Gastrocnemius medialis (tissue), 4 donors: ENCODE results near the gene FBXL5. TPM values are rescaled to one million over a fixed set of nuclear protein-coding genes. Genes with fewer than 3 reads are reported as not detected.

ENCODE experiments used
- ATAC-seq, 2 donors: fragments of 150-250 bp; one replicate each; pipeline ENCODE4 v1.9.1; 2016
- DNase-seq, 2 donors: peaks; one replicate each; pipeline ENCODE4 v3.0.0-alpha.2; 2019
- H3K27ac ChIP-seq, 4 donors: fragments of 200-600 bp; sonication (generic); 1 replicate in 1 of 4; 2 replicates in 3 of 4; pipeline ENCODE4 v1.5.1; 2016 to 2018; ENCODE audit warnings: mild to moderate bottlenecking in 2 of 4, moderate library complexity in 1 of 4
- H3K27me3 ChIP-seq, 3 donors: fragments of 200-600 bp; sonication (generic) in 2 of 3; 1 replicate in 1 of 3; 2 replicates in 2 of 3; pipeline versions ENCODE4 v1.5.1 to v1.6.0; 2016 to 2019; ENCODE audit warnings: mild to moderate bottlenecking in 1 of 3, moderate library complexity in 1 of 3
- H3K36me3 ChIP-seq, 2 donors: fragments of 200-600 bp; sonication (generic) in 1 of 2; one replicate each; pipeline ENCODE4 v1.5.1; 2017 to 2018
- H3K4me1 ChIP-seq, 2 donors: fragments of 200-600 bp; sonication (generic) in 1 of 2; one replicate each; pipeline ENCODE4 v1.5.1; 2016 to 2017; ENCODE audit warnings: mild to moderate bottlenecking in 2 of 2
- H3K4me3 ChIP-seq, 4 donors: fragments of 200-600 bp; sonication (generic) in 3 of 4; 1 replicate in 1 of 4; 2 replicates in 3 of 4; pipeline ENCODE4 v1.5.1; 2016 to 2019; ENCODE audit warnings: mild to moderate bottlenecking in 2 of 4
- H3K9me3 ChIP-seq, 3 donors: fragments of 200-600 bp; sonication (generic) in 2 of 3; 1 replicate in 1 of 3; 2 replicates in 2 of 3; pipeline ENCODE4 v1.5.1; 2016 to 2019
- POLR2A ChIP-seq, 2 donors: fragments of 450-650 bp; IDR thresholded peaks; one replicate each; pipeline ENCODE4 v1.6.1; 2017; ENCODE audit warnings: antibody characterized with exemption in 2 of 2, mild to moderate bottlenecking in 2 of 2, moderate library complexity in 2 of 2
- in situ Hi-C, 4 donors: fragments of 200-750 bp; cut with MboI; loops; one replicate each; pipeline versions ENCODE4 v1.15.0 to v1.8.0; 2017; ENCODE audit warnings: low sequenced_read_pairs in 4 of 4
- intact Hi-C: fragments of 100-400 bp; cut with DNase I; formaldehyde crosslinking; loops from one replicate; pipeline ENCODE4 v1.15.1; 2023; ENCODE audit warnings: low total_unique reads
- total RNA-seq, 4 donors: library from RNA; depleted of rRNA; stranded (reverse); fragments of >200 nt; gene quantifications; one replicate each; pipeline versions ENCODE4 v1.1.0 to v1.2.3, GENCODE V29; 2016
- TF ChIP-seq, protein P1 (sequence below), 5 experiments: fragments of 450-650 bp in 3 of 5; fragments of 200-600 bp in 2 of 5; sonication (generic) in 2 of 5; IDR thresholded peaks in 4 of 5; conservative IDR thresholded peaks in 1 of 5; 1 replicate in 4 of 5; 2 replicates in 1 of 5; pipeline ENCODE4 v1.5.1; 2016 to 2019; ENCODE audit warnings: antibody characterized with exemption in 5 of 5, mild to moderate bottlenecking in 3 of 5, moderate library complexity in 3 of 5

FBXL5 gene
- total RNA-seq, 4 donors from 2014 or later, result 81.7 to 106 (median 89.8) TPM

DNA sequence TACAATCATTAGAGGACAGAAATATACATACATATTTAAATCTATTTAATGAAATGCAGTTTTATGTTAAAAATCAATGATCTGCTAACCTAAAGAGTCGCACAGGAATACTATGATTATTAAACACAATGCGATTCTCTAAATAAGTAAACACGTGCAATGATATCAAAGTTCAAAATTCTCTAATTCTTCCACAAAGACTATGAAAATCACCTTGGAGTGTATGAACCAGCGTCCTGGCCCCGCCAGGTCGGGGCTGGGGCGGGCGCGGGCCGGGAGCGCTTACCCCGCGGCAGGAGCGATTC is 25.9 kb upstream of the FBXL5 start:
- DNase-seq, result no peak
- Histone ChIP-seq H3K27me3 (no peaks in the 10 kb centered on the region), H3K27ac (peak overlapping the region; percentile 82 to 89 (median 84)), H3K4me3 (peak overlapping the region; percentile 82 to 94 (median 86)), H3K36me3 (no peaks in the 10 kb centered on the region), H3K9me3 (no peaks in the 10 kb centered on the region), H3K4me1 (peaks cover 9 to 15% of the 10 kb centered on the region in 2 donors)
- in situ Hi-C loops, result no loop called here
- intact Hi-C loops, result loop anchor here (1.0 kb wide), 1 partner anchor 25 kb away; no protein-coding TSS in a partner anchor
- no peak for TF ChIP-seq POLR2A (IDR thresholded peaks at IDR 0.05)
- TF ChIP-seq, protein P1, sequence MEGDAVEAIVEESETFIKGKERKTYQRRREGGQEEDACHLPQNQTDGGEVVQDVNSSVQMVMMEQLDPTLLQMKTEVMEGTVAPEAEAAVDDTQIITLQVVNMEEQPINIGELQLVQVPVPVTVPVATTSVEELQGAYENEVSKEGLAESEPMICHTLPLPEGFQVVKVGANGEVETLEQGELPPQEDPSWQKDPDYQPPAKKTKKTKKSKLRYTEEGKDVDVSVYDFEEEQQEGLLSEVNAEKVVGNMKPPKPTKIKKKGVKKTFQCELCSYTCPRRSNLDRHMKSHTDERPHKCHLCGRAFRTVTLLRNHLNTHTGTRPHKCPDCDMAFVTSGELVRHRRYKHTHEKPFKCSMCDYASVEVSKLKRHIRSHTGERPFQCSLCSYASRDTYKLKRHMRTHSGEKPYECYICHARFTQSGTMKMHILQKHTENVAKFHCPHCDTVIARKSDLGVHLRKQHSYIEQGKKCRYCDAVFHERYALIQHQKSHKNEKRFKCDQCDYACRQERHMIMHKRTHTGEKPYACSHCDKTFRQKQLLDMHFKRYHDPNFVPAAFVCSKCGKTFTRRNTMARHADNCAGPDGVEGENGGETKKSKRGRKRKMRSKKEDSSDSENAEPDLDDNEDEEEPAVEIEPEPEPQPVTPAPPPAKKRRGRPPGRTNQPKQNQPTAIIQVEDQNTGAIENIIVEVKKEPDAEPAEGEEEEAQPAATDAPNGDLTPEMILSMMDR (IDR thresholded peaks at IDR 0.05 in 4 of 5, conservative IDR thresholded peaks at IDR 0.05 in 1 of 5), result no peak
- no peak for ATAC-seq

DNA sequence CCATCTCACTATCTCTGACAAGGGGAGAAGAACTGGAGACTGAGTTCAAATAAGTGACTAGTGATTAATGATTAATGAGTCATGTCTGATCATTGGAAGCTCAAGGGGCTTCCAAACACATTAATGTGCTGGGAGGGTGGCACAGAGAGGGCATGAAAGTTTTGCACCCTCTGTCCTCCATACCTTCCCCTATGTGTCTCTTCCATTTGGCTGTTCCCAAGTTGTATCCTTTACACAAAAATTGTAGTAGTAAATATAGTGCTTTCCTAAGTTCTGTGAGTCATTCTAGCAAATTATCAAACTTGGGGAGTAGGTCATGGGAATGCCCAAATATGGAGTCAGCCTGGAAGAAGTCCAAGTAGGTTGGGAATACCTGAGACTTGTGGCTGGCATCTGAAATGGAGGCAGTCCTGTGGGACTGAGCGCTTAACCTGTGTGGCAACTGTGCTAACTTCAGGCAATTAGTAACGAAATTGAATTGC is 22.4 kb upstream of the FBXL5 start:
- H3K4me3 ChIP-seq, result no peak overlapping the region
- TF ChIP-seq POLR2A (IDR thresholded peaks at IDR 0.05), result no peak
- TF ChIP-seq, protein P1 (IDR thresholded peaks at IDR 0.05 in 4 of 5, conservative IDR thresholded peaks at IDR 0.05 in 1 of 5), result no peak
- DNase-seq (no peak), ATAC-seq (no peak)
- in situ Hi-C loops (no loop called here), intact Hi-C loops (no loop called here)
- H3K27ac ChIP-seq, result no peak overlapping the region
- no peaks in the 10 kb centered on the region for H3K9me3 ChIP-seq
- peaks cover 5 to 8% of the 10 kb centered on the region in 2 donors for H3K4me1 ChIP-seq
- no peaks in the 10 kb centered on the region for H3K36me3 ChIP-seq
- no peaks in the 10 kb centered on the region for H3K27me3 ChIP-seq

DNA sequence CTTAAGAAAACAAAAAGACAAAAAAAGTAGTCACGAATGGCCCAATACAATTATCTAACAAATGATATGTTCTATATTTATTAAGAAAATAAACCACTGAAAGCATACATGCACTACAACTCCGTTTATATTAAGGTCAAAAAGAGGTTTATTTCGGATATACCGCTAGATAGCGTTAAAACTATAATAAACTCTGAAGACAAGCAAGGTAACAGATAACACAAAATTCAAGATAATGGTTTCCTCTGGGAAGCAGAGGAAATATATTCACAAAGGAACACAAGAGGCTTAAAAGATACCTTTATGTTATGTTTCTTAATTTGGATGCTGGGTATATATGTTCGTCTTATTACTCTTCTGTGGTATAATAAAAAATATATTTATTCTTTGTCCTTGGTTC is 21.7 kb upstream of the FBXL5 start:
- H3K4me1 ChIP-seq, result peaks cover 3 to 4% of the 10 kb centered on the region in 2 donors
- ATAC-seq (no peak), DNase-seq (no peak)
- H3K27ac ChIP-seq, result no peak overlapping the region
- no peak overlapping the region for H3K4me3 ChIP-seq
- in situ Hi-C loops, result no loop called here
- intact Hi-C loops, result no loop called here
- H3K36me3 ChIP-seq, result no peaks in the 10 kb centered on the region
- TF ChIP-seq POLR2A (IDR thresholded peaks at IDR 0.05), result no peak
- TF ChIP-seq, protein P1 (IDR thresholded peaks at IDR 0.05 in 4 of 5, conservative IDR thresholded peaks at IDR 0.05 in 1 of 5), result no peak
- no peaks in the 10 kb centered on the region for H3K9me3 ChIP-seq
- no peaks in the 10 kb centered on the region for H3K27me3 ChIP-seq

DNA sequence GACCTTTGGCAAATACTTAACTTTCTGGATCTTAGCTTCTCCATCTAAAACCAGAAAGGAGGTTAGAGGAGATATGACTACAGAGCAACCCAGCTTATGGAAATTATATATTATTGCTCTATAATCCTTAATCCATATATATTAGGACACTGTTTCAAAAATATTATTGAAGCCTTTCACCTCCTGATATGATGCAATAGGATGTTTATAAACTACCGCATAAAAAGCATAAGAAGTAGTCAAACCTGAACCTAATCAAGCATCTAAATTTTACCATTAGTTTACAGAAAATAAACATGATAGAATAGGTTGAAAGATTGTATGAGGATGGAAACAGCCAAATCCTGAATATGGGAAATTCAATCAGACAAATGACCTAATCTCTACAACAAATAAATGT is 20.9 kb upstream of the FBXL5 start:
- peaks cover under 1 to 3% of the 10 kb centered on the region in 2 donors for H3K4me1 ChIP-seq
- no peaks in the 10 kb centered on the region for H3K36me3 ChIP-seq
- TF ChIP-seq, protein P1 (IDR thresholded peaks at IDR 0.05 in 4 of 5, conservative IDR thresholded peaks at IDR 0.05 in 1 of 5), result no peak
- no peak for TF ChIP-seq POLR2A (IDR thresholded peaks at IDR 0.05)
- H3K9me3 ChIP-seq, result no peaks in the 10 kb centered on the region
- DNase-seq (no peak), ATAC-seq (no peak)
- no peak overlapping the region for H3K4me3 ChIP-seq
- H3K27ac ChIP-seq, result no peak overlapping the region
- intact Hi-C loops, result no loop called here
- in situ Hi-C loops, result no loop called here
- no peaks in the 10 kb centered on the region for H3K27me3 ChIP-seq

DNA sequence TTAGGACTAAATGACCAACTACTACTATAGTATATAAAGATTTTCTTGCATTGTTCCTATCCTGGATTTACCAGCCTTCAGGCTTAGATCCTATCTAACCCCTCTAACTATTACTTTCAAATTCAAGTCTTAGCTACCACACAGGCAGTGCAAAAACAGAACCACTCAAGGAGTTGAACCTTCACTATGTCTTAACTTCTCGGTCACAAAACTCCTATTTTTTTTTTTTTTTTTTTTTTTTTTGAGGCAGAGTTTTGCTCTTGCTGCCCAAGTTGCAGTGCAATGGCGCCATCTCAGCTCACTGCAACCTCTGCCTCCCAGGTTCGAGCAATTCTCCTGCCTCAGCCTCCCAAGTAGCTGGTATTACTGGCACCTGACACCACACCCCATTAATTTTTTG is 20.2 kb upstream of the FBXL5 start:
- no peaks in the 10 kb centered on the region for H3K9me3 ChIP-seq
- no peak overlapping the region for H3K4me3 ChIP-seq
- intact Hi-C loops, result no loop called here
- no peak for ATAC-seq
- no peaks in the 10 kb centered on the region for H3K36me3 ChIP-seq
- H3K27me3 ChIP-seq, result no peaks in the 10 kb centered on the region
- no peak for DNase-seq
- H3K27ac ChIP-seq, result no peak overlapping the region
- no peaks in the 10 kb centered on the region for H3K4me1 ChIP-seq
- TF ChIP-seq, protein P1 (IDR thresholded peaks at IDR 0.05 in 4 of 5, conservative IDR thresholded peaks at IDR 0.05 in 1 of 5), result no peak
- no peak for TF ChIP-seq POLR2A (IDR thresholded peaks at IDR 0.05)
- in situ Hi-C loops, result no loop called here
